ENCODE data around the gene IHH. TPM values are rescaled to one million over a fixed set of nuclear protein-coding genes. Genes with fewer than 3 reads are reported as not detected.

IHH gene
- total RNA-seq, 2 donors from 2014 or later: not detected

- H3K27ac ChIP-seq: no peak overlapping the region
- no peak overlapping the region for H3K4me3 ChIP-seq
- no peak for TF ChIP-seq CTCF (IDR thresholded peaks at IDR 0.05)
- H3K9me3 ChIP-seq: no peaks in the 10 kb centered on the region
- peaks cover 0 to 6% of the 10 kb centered on the region in 2 donors for H3K4me1 ChIP-seq
- peaks cover 12% of the 10 kb centered on the region for H3K36me3 ChIP-seq
- H3K27me3 ChIP-seq: no peaks in the 10 kb centered on the region
- DNase-seq (ENCODE audit: low spot score): no peak
Observed at GRCh38 chr2:219081701-219082331, 21.1 kb upstream of the IHH start.

GRCh38 chr2:219081096-219081495, 20.4 kb upstream of the IHH start:
- DNase-seq (ENCODE audit: low spot score): no peak
- H3K4me3 ChIP-seq: no peak overlapping the region
- no peaks in the 10 kb centered on the region for H3K27me3 ChIP-seq
- TF ChIP-seq CTCF (IDR thresholded peaks at IDR 0.05): no peak
- H3K4me1 ChIP-seq: peaks cover 0 to 6% of the 10 kb centered on the region in 2 donors
- peaks cover 19% of the 10 kb centered on the region for H3K36me3 ChIP-seq
- no peak overlapping the region for H3K27ac ChIP-seq
- H3K9me3 ChIP-seq: no peaks in the 10 kb centered on the region

DNA sequence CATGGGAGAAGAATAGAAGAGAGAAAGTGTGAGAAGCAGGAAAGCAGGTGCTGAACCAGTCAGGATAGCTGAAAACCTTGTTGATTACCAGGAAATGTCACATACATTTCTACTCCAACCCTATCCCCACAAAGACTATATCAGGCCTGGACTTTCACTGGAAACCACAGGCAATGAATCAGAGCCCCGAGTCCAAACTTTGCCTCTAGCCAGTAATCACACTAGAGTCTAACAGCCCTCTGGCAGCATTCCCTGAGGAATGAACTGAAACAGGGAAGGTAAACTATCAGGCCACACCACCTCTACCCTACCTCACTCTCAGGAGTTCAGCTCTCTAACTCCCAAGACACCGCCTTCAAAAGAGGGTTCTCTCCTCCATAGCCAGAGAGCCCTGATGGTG, 18.7 kb upstream of the IHH start:
- no peak overlapping the region for H3K4me3 ChIP-seq
- H3K36me3 ChIP-seq: peaks cover 25% of the 10 kb centered on the region
- TF ChIP-seq CTCF (IDR thresholded peaks at IDR 0.05): no peak
- H3K4me1 ChIP-seq: peaks cover 0 to 6% of the 10 kb centered on the region in 2 donors
- H3K27ac ChIP-seq: no peak overlapping the region
- no peaks in the 10 kb centered on the region for H3K9me3 ChIP-seq
- no peaks in the 10 kb centered on the region for H3K27me3 ChIP-seq
- no peak for DNase-seq (ENCODE audit: low spot score)

GRCh38 chr2:219078951-219079350, 18.2 kb upstream of the IHH start:
- Histone ChIP-seq H3K27ac (no peak overlapping the region), H3K27me3 (no peaks in the 10 kb centered on the region), H3K36me3 (peaks cover 25% of the 10 kb centered on the region), H3K9me3 (no peaks in the 10 kb centered on the region), H3K4me3 (no peak overlapping the region), H3K4me1 (peaks cover 0 to 6% of the 10 kb centered on the region in 2 donors)
- no peak for TF ChIP-seq CTCF (IDR thresholded peaks at IDR 0.05)
- DNase-seq (ENCODE audit: low spot score): no peak

- TF ChIP-seq CTCF (IDR thresholded peaks at IDR 0.05): no peak
- peaks cover 0 to 6% of the 10 kb centered on the region in 2 donors for H3K4me1 ChIP-seq
- no peak overlapping the region for H3K27ac ChIP-seq
- DNase-seq (ENCODE audit: low spot score): no peak
- H3K36me3 ChIP-seq: peaks cover 25% of the 10 kb centered on the region
- no peaks in the 10 kb centered on the region for H3K9me3 ChIP-seq
- no peak overlapping the region for H3K4me3 ChIP-seq
- H3K27me3 ChIP-seq: no peaks in the 10 kb centered on the region
Observed at GRCh38 chr2:219078126-219078525, 17.4 kb upstream of the IHH start.

DNA sequence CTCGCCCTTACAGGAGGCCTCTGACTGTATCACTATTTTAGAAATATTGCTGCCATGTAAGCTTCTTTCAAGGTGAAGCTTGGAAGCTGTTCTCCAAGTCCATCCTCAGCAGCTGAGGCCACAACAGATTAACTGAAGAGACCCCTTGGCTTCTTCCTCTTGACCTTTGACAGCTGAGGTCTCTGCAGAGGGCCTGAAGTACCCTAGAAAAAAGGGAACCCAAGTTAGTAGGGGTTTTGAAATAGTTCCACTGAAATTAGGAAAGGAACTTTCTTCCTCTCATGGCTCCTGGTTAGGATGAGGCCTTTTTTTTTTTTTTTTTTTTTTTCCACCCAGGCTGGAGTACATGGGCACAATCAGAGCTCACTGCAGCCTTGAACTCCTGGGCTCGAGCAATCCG, 15.5 kb upstream of the IHH start:
- no peak for TF ChIP-seq CTCF (IDR thresholded peaks at IDR 0.05)
- Histone ChIP-seq H3K4me3 (no peak overlapping the region), H3K4me1 (peaks cover 0 to 2% of the 10 kb centered on the region in 2 donors), H3K9me3 (no peaks in the 10 kb centered on the region), H3K36me3 (peaks cover 25% of the 10 kb centered on the region), H3K27ac (no peak overlapping the region), H3K27me3 (no peaks in the 10 kb centered on the region)
- no peak for DNase-seq (ENCODE audit: low spot score)

All from right atrium auricular region (tissue), 2 donors.